Stomach (tissue), 9 donors: ENCODE measurements around the gene LHFPL6. TPM values are rescaled to one million over a fixed set of nuclear protein-coding genes. Genes with fewer than 3 reads are reported as not detected.

Experiments
- DNase-seq, 2 donors: peaks; one replicate each; pipeline versions ENCODE4 v3.0.0 to v3.0.0-alpha.2; 2013 to 2019
- H3K27ac ChIP-seq, 5 donors: fragments of 200-600 bp in 4 of 5; sonication (generic) in 4 of 5; one replicate each; pipeline ENCODE4 v1.5.1; 2013 to 2019; ENCODE audit warnings: mild to moderate bottlenecking in 1 of 5, moderate library complexity in 1 of 5
- H3K27me3 ChIP-seq, 3 donors: fragments of 200-600 bp; sonication (generic); one replicate each; pipeline ENCODE4 v1.5.1; 2017 to 2019; ENCODE audit warnings: mixed run types in 1 of 3
- H3K36me3 ChIP-seq, 4 donors: fragments of 200-600 bp; sonication (generic); 1 replicate in 3 of 4; 2 replicates in 1 of 4; pipeline ENCODE4 v1.5.1; 2016 to 2019
- H3K4me1 ChIP-seq, 4 donors: fragments of 200-600 bp; sonication (generic); one replicate each; pipeline ENCODE4 v1.5.1; 2016 to 2019
- H3K4me3 ChIP-seq, 4 donors: fragments of 200-600 bp; sonication (generic) in 3 of 4; one replicate each; pipeline ENCODE4 v1.5.1; 2016 to 2019; ENCODE audit warnings: mild to moderate bottlenecking in 1 of 4
- H3K9me3 ChIP-seq, 4 donors: fragments of 200-600 bp; sonication (generic); one replicate each; pipeline ENCODE4 v1.5.1; 2016 to 2019
- CTCF ChIP-seq, 7 experiments: fragments of 450-650 bp in 4 of 7; fragments of 200-600 bp in 3 of 7; sonication (generic) in 3 of 7; IDR thresholded peaks; one replicate each; pipeline ENCODE4 v1.5.1; 2016 to 2019; ENCODE audit warnings: antibody characterized with exemption in 7 of 7, control low read depth in 2 of 7, mild to moderate bottlenecking in 1 of 7
- EP300 ChIP-seq: sonication (generic); formaldehyde crosslinking; IDR thresholded peaks from one replicate; pipeline ENCODE4 v1.6.1; 2017; ENCODE audit warnings: antibody characterized with exemption
- POLR2A ChIP-seq, 4 donors: fragments of 450-650 bp; IDR thresholded peaks; one replicate each; pipeline ENCODE4 v1.6.1; 2016; ENCODE audit warnings: antibody characterized with exemption in 4 of 4, control low read depth in 2 of 4, mild to moderate bottlenecking in 1 of 4, moderate library complexity in 1 of 4
- POLR2AphosphoS5 ChIP-seq, 3 donors: sonication (generic); formaldehyde crosslinking; IDR thresholded peaks; one replicate each; pipeline ENCODE4 v1.6.1; 2016; ENCODE audit warnings: antibody characterized with exemption in 3 of 3
- WGBS, 5 donors: extraction: QIAGEN DNeasy Blood & Tissue Kit in 3 of 5; methylation state at CpG; one replicate each; pipeline versions ENCODE4 v1.1.5 to v1.1.7; 2013 to 2018; 5-methylcytosine and 5-hydroxymethylcytosine counted together
- intact Hi-C: fragments of 100-400 bp; cut with DNase I; formaldehyde crosslinking; loops from one replicate; pipeline ENCODE4 v1.15.1; 2023; ENCODE audit warnings: low total_unique reads
- polyA plus RNA-seq, 3 donors: library from polyadenylated mRNA; stranded (reverse); fragments of 200-250 nt; gene quantifications; one replicate each; pipeline ENCODE4 v1.2.3, GENCODE V29; 2013
- total RNA-seq, 5 donors: library from RNA; depleted of rRNA; stranded (reverse); fragments of >200 nt; gene quantifications; one replicate each; pipeline versions ENCODE4 v1.1.0 to v1.2.3, GENCODE V29; 2014 to 2016
- donor health status: healthy with polysubstance abuse.
- donor health status: Bipolar disorder and iron deficiency.
- donor health status: healthy.

Gene LHFPL6
- total and polyA plus RNA-seq, 8 donors = 4.7 to 53.6 (median 10.9) TPM

- H3K9me3 ChIP-seq = no peaks in the 10 kb centered on the region
- 52 to 68% (median 58%) methylated on average over 3 of the region's 3 CpGs for WGBS, 5 donors
- DNase-seq = no peak
- H3K36me3 ChIP-seq = no peaks in the 10 kb centered on the region
- no peaks in the 10 kb centered on the region for H3K27me3 ChIP-seq
- no peak overlapping the region for H3K4me3 ChIP-seq
- H3K4me1 ChIP-seq = peaks cover 0 to 21% (median 7%) of the 10 kb centered on the region in 4 donors
- TF ChIP-seq CTCF (IDR thresholded peaks at IDR 0.05) (no peak), POLR2AphosphoS5 (IDR thresholded peaks at IDR 0.05) (no peak), POLR2A (IDR thresholded peaks at IDR 0.05) (no peak)
- intact Hi-C loops = no loop called here
- H3K27ac ChIP-seq = no peak overlapping the region
Observed at GRCh38 chr13:39533651-39534150, 69.3 kb downstream of the LHFPL6 start.

- TF ChIP-seq CTCF (IDR thresholded peaks at IDR 0.05) (no peak), EP300 (no peak), POLR2A (IDR thresholded peaks at IDR 0.05) (no peak), POLR2AphosphoS5 (IDR thresholded peaks at IDR 0.05) (no peak)
- Histone ChIP-seq H3K27me3 (no peaks in the 10 kb centered on the region), H3K4me1 (peaks cover 0 to 31% (median 9%) of the 10 kb centered on the region in 4 donors), H3K27ac (no peak overlapping the region), H3K9me3 (no peaks in the 10 kb centered on the region), H3K4me3 (no peak overlapping the region), H3K36me3 (no peaks in the 10 kb centered on the region)
- intact Hi-C loops = no loop called here
- no peak for DNase-seq
- 70 to 81% (median 78%) methylated on average over 6 of the region's 6 CpGs for WGBS, 5 donors
Observed at GRCh38 chr13:39531646-39532045, 71.3 kb downstream of the LHFPL6 start.

- intact Hi-C loops = no loop called here
- TF ChIP-seq CTCF (IDR thresholded peaks at IDR 0.05) = no peak
- TF ChIP-seq EP300 = no peak
- no peak for TF ChIP-seq POLR2A (IDR thresholded peaks at IDR 0.05)
- TF ChIP-seq POLR2AphosphoS5 (IDR thresholded peaks at IDR 0.05) = no peak
- WGBS, 5 donors = 26 to 39% (median 32%) methylated on average over 3 of the region's 3 CpGs
Observed at GRCh38 chr13:39530916-39531315, 72.1 kb downstream of the LHFPL6 start.

GRCh38 chr13:39528661-39528980, 74.4 kb downstream of the LHFPL6 start:
- H3K4me3 ChIP-seq = no peak overlapping the region
- no peak for DNase-seq
- H3K36me3 ChIP-seq = no peaks in the 10 kb centered on the region
- no peaks in the 10 kb centered on the region for H3K9me3 ChIP-seq
- intact Hi-C loops = no loop called here
- no peaks in the 10 kb centered on the region for H3K27me3 ChIP-seq
- TF ChIP-seq EP300 (no peak), POLR2AphosphoS5 (IDR thresholded peaks at IDR 0.05) (no peak), POLR2A (IDR thresholded peaks at IDR 0.05) (no peak), CTCF (IDR thresholded peaks at IDR 0.05) (no peak)
- no peak overlapping the region for H3K27ac ChIP-seq
- H3K4me1 ChIP-seq = peaks cover 0 to 31% (median 9%) of the 10 kb centered on the region in 4 donors
- WGBS, 5 donors = 66 to 81% (median 72%) methylated on average over 3 of the region's 3 CpGs

More at GRCh38 chr13:39530916-39531315, 72.1 kb downstream of the LHFPL6 start:
- no peak overlapping the region for H3K27ac ChIP-seq
- H3K4me3 ChIP-seq = no peak overlapping the region
- H3K36me3 ChIP-seq = no peaks in the 10 kb centered on the region
- H3K27me3 ChIP-seq = no peaks in the 10 kb centered on the region
- H3K4me1 ChIP-seq = peaks cover 0 to 31% (median 9%) of the 10 kb centered on the region in 4 donors
- H3K9me3 ChIP-seq = no peaks in the 10 kb centered on the region
- DNase-seq = no peak
